ENCODE results near the gene TRAPPC2B.

DNA sequence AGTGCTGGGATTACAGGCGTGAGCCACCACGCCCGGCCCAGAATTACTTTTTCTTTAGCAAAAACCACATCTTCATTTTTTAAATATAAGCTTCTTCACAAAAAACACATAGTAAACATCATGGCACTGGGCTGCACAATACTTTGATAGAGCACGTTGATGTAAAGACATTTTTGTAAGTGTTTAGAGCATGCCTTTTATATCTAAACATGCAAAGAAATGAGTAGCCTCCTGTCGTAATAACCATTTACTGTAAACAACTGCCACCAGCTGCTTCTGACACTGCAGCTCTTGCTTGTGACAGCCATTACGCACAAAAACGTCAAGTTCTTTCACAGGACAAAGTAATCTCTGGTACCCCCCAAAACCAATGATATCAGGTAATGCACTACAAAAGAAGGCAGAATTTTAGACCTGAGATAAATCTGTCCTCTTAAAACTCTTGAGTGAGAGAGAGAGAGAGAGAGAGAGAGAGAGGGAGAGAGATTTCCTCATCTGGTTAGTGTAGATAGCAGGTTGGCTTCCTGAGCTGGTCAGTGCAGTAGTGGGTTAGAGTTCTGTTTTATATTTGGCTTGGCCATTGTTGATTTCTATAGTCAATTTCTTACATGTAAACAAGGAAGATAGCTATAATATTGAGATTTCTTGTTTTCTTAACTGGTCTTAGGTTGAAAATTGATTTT is 19.6 kb downstream of the TRAPPC2B start:
- no peak for TF ChIP-seq EP300 (IDR thresholded peaks at IDR 0.05)
- TF ChIP-seq, protein P1, sequence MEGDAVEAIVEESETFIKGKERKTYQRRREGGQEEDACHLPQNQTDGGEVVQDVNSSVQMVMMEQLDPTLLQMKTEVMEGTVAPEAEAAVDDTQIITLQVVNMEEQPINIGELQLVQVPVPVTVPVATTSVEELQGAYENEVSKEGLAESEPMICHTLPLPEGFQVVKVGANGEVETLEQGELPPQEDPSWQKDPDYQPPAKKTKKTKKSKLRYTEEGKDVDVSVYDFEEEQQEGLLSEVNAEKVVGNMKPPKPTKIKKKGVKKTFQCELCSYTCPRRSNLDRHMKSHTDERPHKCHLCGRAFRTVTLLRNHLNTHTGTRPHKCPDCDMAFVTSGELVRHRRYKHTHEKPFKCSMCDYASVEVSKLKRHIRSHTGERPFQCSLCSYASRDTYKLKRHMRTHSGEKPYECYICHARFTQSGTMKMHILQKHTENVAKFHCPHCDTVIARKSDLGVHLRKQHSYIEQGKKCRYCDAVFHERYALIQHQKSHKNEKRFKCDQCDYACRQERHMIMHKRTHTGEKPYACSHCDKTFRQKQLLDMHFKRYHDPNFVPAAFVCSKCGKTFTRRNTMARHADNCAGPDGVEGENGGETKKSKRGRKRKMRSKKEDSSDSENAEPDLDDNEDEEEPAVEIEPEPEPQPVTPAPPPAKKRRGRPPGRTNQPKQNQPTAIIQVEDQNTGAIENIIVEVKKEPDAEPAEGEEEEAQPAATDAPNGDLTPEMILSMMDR (IDR thresholded peaks at IDR 0.05), result no peak
- no peak for TF ChIP-seq POLR2A (IDR thresholded peaks at IDR 0.05)
